Measurements from ENCODE around the gene ANKRD10.

- TF ChIP-seq CTCF (IDR thresholded peaks at IDR 0.05; ENCODE audit: insufficient read depth, low read length, poor library complexity, severe bottlenecking) = no peak
- no peak for TF ChIP-seq EZH2phosphoT487 (conservative IDR thresholded peaks at IDR 0.05; ENCODE audit: low read length)
Observed at GRCh38 chr13:110867380-110867779, 47.5 kb downstream of the ANKRD10 start.
